Colonic mucosa (tissue), 4 donors: ENCODE results near the gene ESYT1. TPM values are rescaled to one million over a fixed set of nuclear protein-coding genes. Genes with fewer than 3 reads are reported as not detected.

Source experiments
- DNase-seq: peaks from one replicate; pipeline ENCODE4 v3.0.0-alpha.2; 2020
- H3K27ac ChIP-seq: fragments of 200-600 bp; one replicate; pipeline ENCODE4 v1.8.0; 2021
- H3K27me3 ChIP-seq: fragments of 200-600 bp; one replicate; pipeline ENCODE4 v1.8.0; 2021
- H3K36me3 ChIP-seq: fragments of 200-600 bp; one replicate; pipeline ENCODE4 v1.8.0; 2021
- H3K4me1 ChIP-seq: fragments of 200-600 bp; one replicate; pipeline ENCODE4 v1.8.0; 2021; ENCODE audit warnings: mild to moderate bottlenecking
- H3K4me3 ChIP-seq: fragments of 200-600 bp; one replicate; pipeline ENCODE4 v1.8.0; 2021
- H3K9ac ChIP-seq, 2 donors: one replicate each; pipeline ENCODE4 v1.7.0; 2013; ENCODE audit warnings: control low read depth in 2 of 2, low read depth in 2 of 2, low read length in 2 of 2
- H3K9me3 ChIP-seq: fragments of 200-600 bp; one replicate; pipeline ENCODE4 v1.8.0; 2021
- intact Hi-C: fragments of 100-400 bp; cut with DNase I; formaldehyde crosslinking; loops from one replicate; pipeline ENCODE4 v1.14.1; 2022
- total RNA-seq, 2 donors: library from RNA; stranded (reverse); fragmentation: NEBNext Ultra II Directional in 1 of 2; extraction: Animal tissue kit (Norgen Biotek cat#: 25700) in 1 of 2; gene quantifications; one replicate each; pipeline ENCODE4 v1.2.1, GENCODE V29; 2021
- TF ChIP-seq, protein P1 (sequence below): fragments of 200-600 bp; IDR thresholded peaks from one replicate; pipeline ENCODE4 v1.8.0; 2022; ENCODE audit warnings: antibody characterized with exemption, mild to moderate bottlenecking
- donor health status: healthy.
- donor health status: DM: no; HTN: no; CAD: no.
- donor health status: DM: no; HTN: no; CAD: no.

Gene ESYT1
- total RNA-seq, 2 donors from 2014 or later: 63.9 to 72.8 TPM

DNA sequence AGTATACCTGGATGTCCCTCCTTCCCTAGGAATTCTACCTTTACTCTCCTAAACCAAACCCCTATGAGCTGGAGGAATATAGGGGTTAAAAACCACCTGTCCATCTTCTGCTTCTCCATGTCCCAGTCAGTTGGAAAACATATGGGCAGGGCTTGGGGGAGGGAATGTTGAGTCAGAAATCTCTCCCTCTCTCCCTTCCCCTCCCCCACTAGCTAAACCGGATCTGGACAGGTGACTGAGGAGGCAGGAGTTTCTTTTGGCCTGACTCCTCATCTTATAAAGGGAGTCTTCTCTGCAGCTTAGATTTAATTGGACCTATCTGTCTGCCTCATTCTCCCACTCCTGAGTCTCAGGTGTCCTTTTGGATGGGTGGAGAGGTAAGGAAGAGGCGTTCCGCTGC, 42.0 kb upstream of the ESYT1 start:
- peak; percentile 77 for DNase-seq
- H3K27me3 ChIP-seq: no peaks in the 10 kb centered on the region
- no peaks in the 10 kb centered on the region for H3K9me3 ChIP-seq
- intact Hi-C loops: no loop called here
- TF ChIP-seq, protein P1, sequence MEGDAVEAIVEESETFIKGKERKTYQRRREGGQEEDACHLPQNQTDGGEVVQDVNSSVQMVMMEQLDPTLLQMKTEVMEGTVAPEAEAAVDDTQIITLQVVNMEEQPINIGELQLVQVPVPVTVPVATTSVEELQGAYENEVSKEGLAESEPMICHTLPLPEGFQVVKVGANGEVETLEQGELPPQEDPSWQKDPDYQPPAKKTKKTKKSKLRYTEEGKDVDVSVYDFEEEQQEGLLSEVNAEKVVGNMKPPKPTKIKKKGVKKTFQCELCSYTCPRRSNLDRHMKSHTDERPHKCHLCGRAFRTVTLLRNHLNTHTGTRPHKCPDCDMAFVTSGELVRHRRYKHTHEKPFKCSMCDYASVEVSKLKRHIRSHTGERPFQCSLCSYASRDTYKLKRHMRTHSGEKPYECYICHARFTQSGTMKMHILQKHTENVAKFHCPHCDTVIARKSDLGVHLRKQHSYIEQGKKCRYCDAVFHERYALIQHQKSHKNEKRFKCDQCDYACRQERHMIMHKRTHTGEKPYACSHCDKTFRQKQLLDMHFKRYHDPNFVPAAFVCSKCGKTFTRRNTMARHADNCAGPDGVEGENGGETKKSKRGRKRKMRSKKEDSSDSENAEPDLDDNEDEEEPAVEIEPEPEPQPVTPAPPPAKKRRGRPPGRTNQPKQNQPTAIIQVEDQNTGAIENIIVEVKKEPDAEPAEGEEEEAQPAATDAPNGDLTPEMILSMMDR: no peak
- no peak overlapping the region for H3K4me3 ChIP-seq
- peaks cover 3% of the 10 kb centered on the region for H3K36me3 ChIP-seq
- peaks cover 7% of the 10 kb centered on the region for H3K4me1 ChIP-seq
- peak overlapping the region; percentile 75 for H3K27ac ChIP-seq
- peak overlapping the region in 1 of 2 donors; percentile 66 for H3K9ac ChIP-seq

DNA sequence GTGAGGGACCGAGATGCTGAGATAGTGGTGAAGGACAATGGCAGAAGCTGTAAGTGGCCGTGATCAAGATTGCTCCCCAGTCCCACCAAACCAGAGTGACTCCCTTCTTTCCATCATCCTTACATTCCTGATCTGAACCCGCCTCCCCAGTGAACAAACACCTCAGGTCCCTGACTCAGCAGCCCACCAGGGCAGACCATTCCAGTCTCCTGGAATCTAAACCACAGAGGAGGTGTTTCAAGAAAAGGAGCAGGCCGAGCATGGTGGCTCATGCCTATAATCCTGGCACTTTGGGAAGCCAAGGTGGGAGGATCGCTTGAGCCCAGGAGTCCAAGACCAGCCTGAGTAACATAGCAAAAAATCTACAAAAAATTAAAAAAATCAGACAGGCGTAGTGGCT, 41.5 kb upstream of the ESYT1 start:
- intact Hi-C loops: no loop called here
- peaks cover 7% of the 10 kb centered on the region for H3K4me1 ChIP-seq
- no peak for DNase-seq
- TF ChIP-seq, protein P1: no peak
- H3K9ac ChIP-seq: peak overlapping the region; percentile 44 to 66
- H3K27me3 ChIP-seq: no peaks in the 10 kb centered on the region
- H3K36me3 ChIP-seq: peaks cover 3% of the 10 kb centered on the region
- no peak overlapping the region for H3K4me3 ChIP-seq
- no peaks in the 10 kb centered on the region for H3K9me3 ChIP-seq
- H3K27ac ChIP-seq: peak overlapping the region; percentile 75

DNA sequence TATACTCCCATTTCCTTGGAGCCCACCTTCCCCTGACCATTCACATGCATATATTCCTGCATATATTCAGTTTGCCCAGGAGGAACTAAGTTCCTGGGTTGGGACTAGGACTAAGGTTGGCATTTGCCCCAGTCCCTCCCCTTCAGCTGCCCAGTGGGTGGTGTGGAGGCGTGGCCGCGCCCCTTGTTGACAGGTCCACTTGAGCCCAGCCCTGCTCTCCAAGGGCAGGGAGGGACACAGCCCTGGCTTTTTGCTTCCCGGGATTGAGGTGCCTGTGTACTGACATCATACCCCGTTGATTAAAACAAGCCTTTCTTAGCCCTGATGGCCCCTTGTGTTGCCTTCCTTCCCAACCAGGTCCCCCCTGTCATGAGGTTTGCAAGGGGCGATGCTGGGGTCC, 40.8 kb upstream of the ESYT1 start:
- DNase-seq: peak; percentile 91
- no peaks in the 10 kb centered on the region for H3K9me3 ChIP-seq
- intact Hi-C loops: no loop called here
- H3K4me3 ChIP-seq: no peak overlapping the region
- TF ChIP-seq, protein P1: no peak
- peaks cover 3% of the 10 kb centered on the region for H3K36me3 ChIP-seq
- H3K9ac ChIP-seq: peak overlapping the region in 1 of 2 donors; percentile 66
- H3K4me1 ChIP-seq: peaks cover 7% of the 10 kb centered on the region
- H3K27me3 ChIP-seq: no peaks in the 10 kb centered on the region
- H3K27ac ChIP-seq: peak overlapping the region; percentile 75

DNA sequence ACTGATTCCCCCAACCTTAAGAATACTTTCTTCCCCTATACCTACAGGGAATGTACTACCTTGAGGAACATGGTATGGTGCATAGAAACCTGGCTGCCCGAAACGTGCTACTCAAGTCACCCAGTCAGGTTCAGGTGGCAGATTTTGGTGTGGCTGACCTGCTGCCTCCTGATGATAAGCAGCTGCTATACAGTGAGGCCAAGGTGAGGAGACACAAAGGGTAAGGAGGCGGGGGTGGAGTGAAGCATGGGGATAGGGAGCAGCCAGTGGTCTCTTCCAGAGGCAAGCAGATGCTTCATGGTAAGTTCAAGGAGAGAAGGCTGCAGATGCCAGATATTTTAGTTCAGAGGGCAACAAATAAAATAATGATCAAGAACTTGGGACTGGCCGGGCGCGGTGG, 30.3 kb upstream of the ESYT1 start:
- H3K9ac ChIP-seq: no peak overlapping the region
- intact Hi-C loops: no loop called here
- H3K4me3 ChIP-seq: no peak overlapping the region
- no peak overlapping the region for H3K27ac ChIP-seq
- H3K9me3 ChIP-seq: no peaks in the 10 kb centered on the region
- TF ChIP-seq, protein P1: no peak
- H3K4me1 ChIP-seq: no peaks in the 10 kb centered on the region
- H3K36me3 ChIP-seq: no peaks in the 10 kb centered on the region
- no peak for DNase-seq
- no peaks in the 10 kb centered on the region for H3K27me3 ChIP-seq

DNA sequence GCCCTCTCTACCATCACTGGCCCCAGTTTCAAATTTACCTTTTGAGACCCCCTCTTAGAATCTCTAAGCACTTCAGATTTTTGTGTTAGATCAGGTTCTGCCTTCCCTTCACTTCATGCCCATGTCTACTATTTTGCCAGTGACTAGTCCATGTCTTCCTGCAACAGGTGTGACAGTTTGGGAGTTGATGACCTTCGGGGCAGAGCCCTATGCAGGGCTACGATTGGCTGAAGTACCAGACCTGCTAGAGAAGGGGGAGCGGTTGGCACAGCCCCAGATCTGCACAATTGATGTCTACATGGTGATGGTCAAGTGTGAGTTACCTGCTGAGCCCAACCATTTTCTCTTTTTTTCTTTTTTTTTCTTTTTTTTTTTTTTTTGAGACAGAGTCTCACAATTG, 29.5 kb upstream of the ESYT1 start:
- no peak for DNase-seq
- Histone ChIP-seq H3K27ac (no peak overlapping the region), H3K27me3 (no peaks in the 10 kb centered on the region), H3K9ac (no peak overlapping the region), H3K4me3 (no peak overlapping the region), H3K36me3 (no peaks in the 10 kb centered on the region), H3K4me1 (no peaks in the 10 kb centered on the region), H3K9me3 (no peaks in the 10 kb centered on the region)
- intact Hi-C loops: no loop called here
- TF ChIP-seq, protein P1: no peak

DNA sequence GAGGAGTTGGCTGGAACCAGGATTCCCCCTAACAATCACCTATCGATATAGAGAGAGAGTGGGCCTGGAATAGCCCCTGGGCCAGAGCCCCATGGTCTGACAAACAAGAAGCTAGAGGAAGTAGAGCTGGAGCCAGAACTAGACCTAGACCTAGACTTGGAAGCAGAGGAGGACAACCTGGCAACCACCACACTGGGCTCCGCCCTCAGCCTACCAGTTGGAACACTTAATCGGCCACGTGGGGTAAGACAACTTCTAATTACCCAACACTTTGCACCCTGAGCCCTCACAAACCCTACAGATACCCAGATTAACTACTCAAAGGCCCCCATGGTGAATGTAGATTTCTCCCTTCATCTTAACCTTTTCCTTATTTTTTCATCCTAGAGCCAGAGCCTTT, 28.3 kb upstream of the ESYT1 start:
- H3K36me3 ChIP-seq: no peaks in the 10 kb centered on the region
- no peaks in the 10 kb centered on the region for H3K4me1 ChIP-seq
- H3K27ac ChIP-seq: no peak overlapping the region
- TF ChIP-seq, protein P1: no peak
- no peak overlapping the region for H3K4me3 ChIP-seq
- H3K9ac ChIP-seq: no peak overlapping the region
- no peaks in the 10 kb centered on the region for H3K27me3 ChIP-seq
- no peaks in the 10 kb centered on the region for H3K9me3 ChIP-seq
- DNase-seq: no peak
- intact Hi-C loops: no loop called here
